ENCODE results near the gene TMEM51.
A peak's percentile ranks its signal among the peaks of the same experiment; 100 is the strongest.

The TMEM51 gene

DNA sequence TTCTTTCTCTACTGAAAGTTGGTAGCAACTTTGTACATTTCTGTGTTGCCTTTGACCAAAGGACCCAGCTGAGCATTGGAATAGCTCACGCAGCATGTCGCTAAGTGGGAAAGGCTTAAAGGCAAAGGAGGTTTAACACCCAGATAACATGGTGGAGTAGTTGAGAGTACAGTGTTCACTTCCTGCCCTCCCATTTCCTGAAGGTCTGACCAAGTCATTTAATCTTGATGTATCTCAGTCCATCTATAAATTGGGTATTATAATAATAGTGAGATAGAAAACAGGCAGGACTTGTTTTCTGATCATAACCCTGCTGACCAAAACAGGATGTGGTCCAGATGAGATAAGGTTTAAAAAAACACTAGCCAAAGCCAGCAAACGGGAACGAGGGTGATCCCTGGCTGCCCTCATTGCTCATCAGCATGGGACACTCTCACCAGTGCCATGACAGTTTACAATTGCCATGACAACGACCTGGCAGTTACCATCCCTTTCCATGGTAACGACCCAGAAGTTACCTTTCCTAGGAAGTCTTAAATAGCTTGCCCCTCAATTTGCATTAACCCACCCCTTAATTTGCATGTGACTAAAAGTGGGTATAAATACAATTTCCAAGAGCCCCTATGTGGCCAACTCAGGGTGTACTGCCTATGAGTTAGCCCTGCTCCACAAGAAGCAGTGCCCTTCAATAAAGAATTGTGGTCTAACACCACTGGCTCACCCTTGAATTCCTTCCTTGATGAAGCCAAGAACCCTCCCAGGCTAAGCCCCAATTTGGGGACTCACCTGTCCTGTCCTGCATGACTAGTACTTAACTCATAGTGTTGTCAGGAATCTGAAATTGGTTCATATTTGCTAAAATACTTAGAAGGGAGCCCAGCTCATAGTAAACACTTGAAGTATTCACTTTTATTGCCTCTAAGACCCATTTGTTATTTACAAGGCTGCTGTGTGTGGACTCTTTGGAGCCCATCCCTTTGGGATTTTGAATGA is 65.0 kb downstream of the TMEM51 start:
- no peak for DNase-seq (ENCODE audit: low read depth in 3 of 3)

DNA sequence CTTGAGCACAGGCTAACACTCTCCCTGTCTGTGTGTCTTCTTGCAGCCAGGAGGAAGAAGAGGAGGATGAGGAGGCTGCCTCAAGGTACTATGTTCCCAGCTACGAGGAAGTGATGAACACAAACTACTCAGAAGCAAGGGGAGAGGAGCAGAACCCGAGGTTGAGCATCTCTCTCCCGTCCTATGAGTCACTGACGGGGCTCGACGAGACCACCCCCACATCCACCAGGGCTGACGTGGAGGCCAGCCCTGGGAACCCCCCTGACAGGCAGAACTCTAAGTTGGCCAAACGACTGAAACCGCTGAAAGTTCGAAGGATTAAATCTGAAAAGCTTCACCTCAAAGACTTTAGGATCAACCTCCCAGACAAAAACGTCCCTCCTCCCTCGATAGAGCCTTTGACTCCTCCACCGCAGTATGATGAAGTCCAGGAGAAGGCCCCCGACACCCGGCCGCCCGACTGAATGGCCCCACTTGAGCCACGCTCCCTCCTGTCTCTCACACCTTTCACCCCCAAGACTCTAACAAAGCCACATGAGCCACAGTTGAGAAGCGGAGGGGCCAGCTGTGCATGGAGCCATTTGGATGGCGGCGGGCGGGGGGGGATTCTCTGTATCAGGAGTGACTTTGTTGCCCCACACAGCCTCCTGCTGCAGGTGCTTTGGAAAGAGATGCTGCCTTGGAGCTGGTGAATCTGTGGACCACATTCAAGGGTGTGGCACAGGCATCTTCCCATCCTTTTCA is 65.9 kb downstream of the TMEM51 start:
- DNase-seq (ENCODE audit: low read depth in 3 of 3) = no peak

DNA sequence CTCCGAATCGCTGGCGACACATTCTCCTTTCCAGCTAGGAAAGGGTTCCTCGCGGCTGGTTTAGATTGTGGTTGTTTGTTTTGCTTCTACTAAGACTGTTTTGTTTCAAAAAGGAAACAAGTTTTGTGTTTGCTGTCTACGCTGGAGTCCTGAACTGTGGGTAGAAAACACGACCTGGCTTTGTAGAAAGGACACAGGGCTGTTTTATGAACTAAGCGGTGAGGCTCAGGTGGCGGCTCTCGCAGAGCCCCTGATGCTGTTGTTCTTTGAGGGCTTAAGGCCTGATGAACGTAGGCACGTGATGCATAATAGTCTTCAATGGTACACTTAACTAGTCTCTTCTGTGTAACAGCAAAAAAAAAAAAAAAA is 66.5 kb downstream of the TMEM51 start:
- no peak for DNase-seq (ENCODE audit: low read depth in 3 of 3)

DNA sequence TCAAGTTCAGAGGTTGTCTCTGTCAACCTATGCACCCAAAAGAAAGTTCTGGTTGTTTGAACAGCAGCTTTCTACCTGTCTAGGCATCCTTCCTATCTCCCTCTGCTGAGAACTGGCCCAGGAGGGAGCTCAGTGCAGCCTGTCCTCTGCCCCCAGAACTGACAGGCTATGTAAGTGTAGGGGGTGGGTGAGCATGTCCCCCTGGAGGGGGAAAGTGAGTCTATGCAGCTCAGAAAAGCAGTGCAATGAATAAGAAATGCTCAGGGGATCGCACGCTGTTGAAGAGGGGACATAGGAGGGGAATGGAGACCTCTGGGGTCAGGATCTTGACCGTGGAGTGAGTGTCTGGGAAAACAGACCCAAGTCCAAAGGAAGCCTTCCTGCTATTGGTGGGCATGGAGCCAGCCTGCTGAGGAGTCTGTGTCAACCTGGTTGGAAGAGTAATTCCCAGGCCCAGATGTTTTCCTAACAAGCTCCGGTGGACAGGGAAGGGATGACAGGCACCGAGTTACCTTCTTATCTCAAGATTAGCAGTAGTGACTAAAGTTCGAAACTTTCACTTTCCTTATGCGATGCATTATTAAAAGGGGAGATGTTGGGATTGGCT is 67.4 kb downstream of the TMEM51 start:
- DNase-seq (ENCODE audit: low read depth in 3 of 3) = no peak

DNA sequence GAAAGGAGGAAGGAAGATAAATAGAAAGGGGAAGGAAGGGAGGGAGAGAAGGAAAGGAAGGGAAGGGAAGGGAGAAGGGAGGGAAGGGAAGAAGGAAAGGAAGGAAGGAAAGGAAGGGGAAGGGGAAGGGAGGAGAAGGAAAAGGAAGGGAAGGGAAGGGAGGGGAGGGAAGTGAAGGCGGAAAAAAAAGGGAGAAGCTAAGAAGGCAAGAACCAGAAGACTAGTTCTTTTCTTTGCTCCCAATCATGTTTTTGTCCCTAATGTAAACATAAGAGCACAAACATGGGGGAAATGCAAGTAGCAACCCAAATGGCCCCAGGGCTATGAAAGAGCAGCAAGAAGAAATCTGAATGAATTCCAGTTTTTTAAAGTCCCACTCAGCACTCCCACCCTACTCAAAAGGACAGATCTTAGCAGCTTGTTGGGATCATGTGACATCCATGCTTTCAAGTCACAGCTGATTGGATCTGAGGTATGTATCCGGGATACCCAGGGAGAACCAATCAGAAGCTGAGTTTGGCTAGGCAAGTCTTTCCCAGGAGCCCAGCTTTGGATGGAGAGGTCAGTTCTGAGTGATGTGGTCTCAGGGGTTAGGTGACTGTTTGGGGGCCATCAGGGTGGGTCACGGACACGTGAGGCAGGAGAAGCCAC is 69.2 kb downstream of the TMEM51 start:
- DNase-seq (ENCODE audit: low read depth in 3 of 3) = no peak

DNA sequence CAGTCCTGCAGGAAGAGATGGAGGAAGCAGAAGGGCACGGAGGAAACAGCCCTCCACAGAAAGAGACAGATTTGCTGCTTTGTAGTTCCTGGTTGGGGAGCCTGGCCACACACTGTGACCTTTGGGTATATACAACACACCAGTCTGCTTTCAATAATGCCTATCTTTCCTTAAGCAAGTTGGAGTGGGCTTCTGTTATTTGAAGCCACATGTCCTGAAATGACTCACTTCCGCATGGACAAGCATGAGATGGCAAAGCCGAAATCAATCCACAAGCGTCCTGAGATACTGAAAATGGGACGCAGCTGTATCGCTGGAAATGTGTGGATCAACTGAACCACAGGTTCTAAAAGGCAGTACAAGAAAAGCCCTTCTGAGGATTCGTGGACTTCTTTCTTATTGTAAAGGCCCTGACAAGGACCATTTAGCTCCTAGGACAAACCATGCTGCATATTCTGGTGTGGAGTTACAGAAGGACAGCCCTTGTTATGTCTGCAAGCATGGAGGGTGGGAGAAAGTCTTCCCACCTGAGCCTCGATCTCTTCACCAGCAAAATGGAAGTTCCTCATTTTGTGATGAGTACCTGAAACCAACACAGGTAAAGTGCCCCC is 70.8 kb downstream of the TMEM51 start:
- no peak for DNase-seq (ENCODE audit: low read depth in 3 of 3)

DNA sequence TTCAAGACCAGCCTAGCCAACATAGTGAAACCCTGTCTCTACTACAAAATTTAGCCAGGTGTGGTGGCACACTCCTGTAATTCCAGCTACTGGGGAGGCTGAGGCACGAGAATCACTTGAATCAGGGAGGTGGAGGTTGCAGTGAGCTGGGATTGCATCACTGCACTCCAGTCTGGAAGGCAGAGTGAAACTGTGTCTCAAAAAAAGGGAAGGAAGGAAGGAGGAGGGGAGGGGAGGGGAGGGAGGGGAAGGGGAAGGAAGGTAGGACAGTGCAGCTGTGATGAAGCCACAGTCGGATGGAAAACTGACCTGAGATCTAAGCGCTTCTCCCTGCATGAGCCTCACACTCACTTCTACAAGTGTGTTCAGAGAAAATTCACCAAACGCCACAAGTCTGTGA is 71.4 kb downstream of the TMEM51 start:
- no peak for DNase-seq (ENCODE audit: low read depth in 3 of 3)

DNA sequence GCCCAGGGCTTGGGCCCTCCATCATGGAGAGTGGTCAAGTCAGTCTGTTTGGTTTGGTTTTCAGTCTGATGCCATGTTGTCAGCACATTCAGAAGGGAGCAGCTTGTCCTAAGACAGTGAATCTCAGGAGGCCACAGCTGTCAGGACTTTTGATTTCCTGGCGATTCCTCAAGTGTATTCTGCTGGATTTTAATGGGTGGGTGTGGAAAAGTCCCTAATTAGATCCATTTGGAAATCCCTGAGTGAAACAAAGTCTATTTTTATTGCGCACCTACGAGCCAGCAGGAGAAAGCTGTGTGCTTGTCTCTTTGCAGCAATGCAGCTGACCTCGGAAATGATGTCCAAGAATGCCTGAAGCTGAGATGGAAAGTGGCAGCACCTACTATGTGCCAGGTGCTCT is 71.9 kb downstream of the TMEM51 start:
- DNase-seq (ENCODE audit: low read depth in 3 of 3) = no peak

DNA sequence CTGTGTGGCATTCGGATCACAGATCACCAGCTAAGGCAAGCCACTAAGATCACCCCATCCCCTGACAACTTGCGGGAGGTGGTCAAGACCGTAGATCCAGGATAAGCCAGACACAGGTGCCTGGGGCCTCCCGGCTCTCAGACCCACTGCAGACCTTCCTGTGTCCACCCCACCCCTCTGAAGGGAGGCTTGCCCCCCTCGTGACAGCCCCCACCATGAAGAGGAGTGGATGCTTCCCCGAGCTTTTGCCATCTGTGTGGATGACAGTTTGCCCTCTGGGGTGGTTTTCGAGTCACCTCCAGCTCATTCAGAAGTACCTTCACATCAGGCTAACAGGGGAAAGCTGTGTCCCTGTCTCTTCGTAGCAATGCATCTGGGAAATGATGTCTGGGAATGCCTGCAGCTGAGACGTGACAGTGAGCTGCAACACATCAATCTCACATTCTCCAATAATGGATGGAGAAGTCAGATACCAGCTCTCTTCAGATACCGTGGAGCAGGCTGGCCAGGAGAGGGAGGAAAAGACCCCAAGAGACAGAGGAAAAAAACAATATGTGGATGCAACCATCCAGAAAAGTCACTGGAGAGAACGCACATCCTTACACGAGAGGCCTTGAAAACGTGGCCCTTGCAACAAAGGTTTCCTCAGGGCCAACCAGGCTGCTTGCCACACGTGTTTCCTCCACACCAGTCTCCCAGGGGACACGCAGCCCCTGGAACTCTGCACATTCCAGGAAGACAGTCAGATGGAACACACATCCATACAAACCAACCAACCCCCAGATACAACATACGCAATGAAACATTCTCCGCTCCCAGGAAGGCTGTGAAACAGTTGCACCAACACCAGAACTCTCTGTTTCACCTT is 73.1 kb downstream of the TMEM51 start:
- no peak for DNase-seq (ENCODE audit: low read depth in 3 of 3)

DNA sequence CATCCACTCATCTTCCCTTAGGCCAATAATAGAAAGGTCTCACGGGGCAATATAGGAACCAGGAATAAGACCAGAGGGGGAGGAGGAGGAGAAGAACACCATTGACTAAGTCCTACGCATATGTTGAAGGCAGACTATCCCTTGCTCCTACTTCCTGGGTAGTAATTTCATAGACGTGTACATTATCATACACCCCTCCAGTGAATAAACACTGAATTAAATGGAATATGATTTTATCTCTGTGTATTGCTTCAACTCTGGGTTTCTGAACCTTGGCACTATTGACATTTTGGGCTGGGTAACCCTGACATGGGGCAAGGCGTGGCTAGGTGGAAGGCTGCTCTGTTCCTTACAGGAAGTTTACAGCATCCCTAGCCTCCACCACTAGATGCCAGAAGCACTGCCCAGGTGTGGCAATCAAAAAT is 76.2 kb downstream of the TMEM51 start:
- DNase-seq (ENCODE audit: low read depth in 3 of 3) = no peak

DNA sequence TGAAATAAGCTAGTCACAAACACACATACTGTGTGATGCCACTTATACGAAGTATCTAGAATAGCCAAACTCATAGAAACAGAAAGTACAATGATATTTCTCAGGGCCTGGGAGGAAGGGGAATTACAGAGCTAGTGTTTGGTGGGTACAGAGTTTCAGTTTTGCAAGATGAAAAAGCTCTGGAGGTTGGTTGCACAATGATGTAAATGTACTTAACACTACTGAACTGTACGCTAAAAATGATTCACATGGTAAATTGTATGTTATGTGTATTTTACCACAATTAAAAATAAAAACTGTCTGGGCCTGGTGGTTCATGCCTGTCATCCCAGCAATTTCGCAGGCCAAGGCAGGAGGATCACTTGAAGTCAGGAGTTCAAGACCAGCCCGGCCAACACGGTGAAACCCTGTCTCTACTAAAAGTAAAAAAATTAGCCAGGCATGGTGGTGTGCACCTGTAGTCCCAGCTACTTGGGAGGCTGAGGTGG is 78.2 kb downstream of the TMEM51 start:
- DNase-seq (ENCODE audit: low read depth in 3 of 3) = peak in 2 of 3 experiments; percentile 8 to 22

DNA sequence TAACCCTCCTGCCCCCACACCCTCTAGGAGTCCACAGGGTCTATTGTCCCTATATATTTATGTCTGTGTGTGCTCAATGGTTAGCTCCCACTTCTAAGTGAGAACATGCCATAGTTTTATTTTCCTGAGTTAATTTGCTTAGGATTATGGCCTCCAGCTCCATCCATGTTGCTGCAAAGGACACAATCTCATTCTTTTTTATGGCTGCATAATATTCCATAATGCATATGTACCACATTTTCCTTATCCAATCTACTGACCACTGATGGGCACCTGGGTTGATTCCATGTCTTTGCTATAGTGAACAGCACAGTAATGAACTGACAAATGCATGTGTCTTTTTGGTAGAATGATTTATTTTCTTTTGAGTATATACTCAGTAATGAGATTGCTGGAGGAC is 80.1 kb downstream of the TMEM51 start:
- DNase-seq (ENCODE audit: low read depth in 3 of 3) = no peak

DNA sequence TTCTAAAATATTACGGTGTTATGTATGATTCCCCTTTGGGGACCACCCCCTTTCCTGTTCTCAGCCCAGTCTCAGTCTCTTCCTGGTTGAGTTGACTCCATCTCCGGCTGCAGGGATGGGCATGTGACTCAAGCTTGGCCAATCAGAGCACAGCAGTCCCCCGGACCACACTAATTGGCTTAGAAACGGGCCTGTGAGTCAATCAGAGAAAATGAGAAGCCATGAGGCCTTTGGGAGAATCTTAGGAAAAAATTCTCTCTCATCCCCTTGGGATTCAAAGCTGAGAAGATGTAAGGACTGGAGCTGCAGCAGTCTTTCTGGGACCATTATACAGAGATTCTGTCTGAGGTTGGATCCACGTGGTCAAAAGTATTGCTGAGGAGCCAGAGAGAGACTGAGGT is 82.8 kb downstream of the TMEM51 start:
- no peak for DNase-seq (ENCODE audit: low read depth in 3 of 3)

DNA sequence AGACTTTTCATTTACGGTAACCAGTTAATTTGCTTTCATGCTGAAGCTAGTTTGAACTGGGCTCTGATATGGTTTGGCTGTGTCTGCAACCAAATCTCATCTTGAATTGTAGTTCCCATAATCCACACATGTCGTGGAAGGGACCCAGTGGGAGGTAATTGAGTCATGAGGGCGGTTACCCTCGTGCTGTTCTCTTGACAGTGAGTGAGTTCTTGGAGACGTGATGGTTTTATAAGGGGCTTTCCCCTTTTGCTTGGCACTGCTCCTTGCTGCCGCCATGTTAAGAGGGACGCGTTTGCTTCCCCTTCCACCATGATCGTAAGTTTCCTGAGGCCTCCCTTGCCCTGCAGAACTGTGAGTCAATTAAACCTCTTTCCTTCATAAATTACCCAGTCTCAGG is 83.2 kb downstream of the TMEM51 start:
- no peak for DNase-seq (ENCODE audit: low read depth in 3 of 3)

DNA sequence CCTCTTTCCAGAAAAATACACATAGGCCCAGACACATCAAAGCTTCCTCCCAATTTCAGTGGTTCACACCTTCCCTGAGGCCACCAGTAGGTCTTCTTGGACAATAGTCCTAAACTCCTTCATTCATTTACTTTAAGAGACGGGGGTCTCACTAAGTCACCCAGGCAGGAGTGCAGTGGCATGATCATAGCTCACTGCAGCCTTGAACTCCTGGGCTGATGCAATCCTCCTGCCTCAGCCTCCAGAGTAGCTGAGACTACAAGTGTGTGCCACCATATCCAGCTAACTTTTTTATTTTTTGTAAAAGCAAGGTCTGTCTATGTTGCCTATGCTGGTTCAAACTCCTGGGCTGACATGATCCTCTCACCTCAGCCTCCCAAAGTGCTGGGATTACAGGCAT is 85.2 kb downstream of the TMEM51 start:
- no peak for DNase-seq (ENCODE audit: low read depth in 3 of 3)

DNA sequence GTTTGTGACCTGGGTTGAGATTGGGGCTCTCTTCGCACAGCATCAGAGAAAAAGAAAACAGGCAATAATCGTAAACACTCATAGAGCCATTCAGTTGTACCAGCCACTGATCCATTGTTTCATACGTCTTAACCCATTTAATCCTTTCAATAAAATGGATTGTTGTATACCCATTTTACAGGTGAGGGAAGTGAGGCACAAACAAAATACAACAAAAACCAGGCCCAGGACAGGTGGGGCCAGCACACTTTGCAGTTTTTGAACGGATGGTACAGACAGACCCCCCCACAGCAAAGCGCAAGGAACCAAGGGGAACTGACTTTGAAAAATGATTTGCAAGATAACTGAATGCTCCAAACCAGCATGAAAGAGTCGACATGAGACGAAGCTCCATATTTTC is 89.2 kb downstream of the TMEM51 start:
- no peak for DNase-seq (ENCODE audit: low read depth in 3 of 3)

DNA sequence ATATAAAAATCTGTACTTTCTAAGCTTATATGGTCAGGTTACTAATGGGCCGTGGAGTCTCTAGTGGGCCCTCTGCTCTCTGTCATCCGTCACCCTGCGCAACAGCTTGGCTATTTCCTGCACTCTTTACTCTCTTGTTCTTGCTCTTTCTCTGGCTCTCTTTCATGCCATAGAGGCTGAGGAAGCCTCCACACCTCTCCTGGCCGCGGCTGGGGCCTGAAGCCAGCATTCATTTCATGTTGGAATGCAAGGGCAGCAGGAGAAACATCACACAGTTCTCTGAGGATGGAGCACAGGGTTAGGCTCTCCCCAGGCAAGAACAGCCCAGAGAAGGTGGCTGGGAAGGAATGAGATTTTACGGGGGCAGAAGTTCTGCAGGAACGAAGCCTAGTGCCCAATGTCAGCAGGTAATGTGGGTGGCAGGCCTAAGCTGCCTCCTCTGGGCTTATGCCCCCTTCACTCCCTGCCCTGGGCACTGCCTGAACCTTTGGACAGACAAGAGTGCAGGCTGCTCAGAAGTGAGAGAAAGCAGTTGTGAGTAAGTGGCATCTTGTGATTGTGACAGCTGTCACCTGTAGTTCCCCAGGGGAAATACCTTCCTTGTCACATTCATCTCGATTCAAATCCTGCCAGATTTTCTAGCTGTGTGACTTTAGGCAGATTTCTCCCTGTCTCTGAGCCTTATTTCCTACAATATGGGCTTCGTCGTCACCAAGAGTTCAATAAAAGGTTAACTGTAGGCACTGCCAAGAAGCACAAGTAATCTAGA is 89.9 kb downstream of the TMEM51 start:
- DNase-seq (ENCODE audit: low read depth in 3 of 3) = no peak

DNA sequence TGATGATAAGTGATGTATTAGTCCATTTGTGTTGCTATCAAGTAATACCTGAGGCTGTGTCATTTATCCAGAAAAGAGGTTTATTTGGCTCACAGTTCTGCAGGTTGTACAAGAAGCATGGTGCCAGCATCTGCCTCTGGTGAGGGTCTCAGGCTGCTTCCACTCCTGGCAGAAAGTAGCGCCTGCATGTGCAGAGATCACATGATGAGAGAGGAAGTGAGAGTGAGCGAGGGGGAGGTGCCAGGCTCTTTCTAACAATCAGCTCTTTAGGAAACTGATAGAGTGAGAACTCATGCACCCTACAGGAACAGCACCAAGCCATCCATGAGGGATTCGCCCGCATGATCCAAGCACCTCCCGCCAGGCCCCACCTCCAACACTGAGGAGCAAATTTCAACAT is 91.3 kb downstream of the TMEM51 start:
- DNase-seq (ENCODE audit: low read depth in 3 of 3) = no peak

DNA sequence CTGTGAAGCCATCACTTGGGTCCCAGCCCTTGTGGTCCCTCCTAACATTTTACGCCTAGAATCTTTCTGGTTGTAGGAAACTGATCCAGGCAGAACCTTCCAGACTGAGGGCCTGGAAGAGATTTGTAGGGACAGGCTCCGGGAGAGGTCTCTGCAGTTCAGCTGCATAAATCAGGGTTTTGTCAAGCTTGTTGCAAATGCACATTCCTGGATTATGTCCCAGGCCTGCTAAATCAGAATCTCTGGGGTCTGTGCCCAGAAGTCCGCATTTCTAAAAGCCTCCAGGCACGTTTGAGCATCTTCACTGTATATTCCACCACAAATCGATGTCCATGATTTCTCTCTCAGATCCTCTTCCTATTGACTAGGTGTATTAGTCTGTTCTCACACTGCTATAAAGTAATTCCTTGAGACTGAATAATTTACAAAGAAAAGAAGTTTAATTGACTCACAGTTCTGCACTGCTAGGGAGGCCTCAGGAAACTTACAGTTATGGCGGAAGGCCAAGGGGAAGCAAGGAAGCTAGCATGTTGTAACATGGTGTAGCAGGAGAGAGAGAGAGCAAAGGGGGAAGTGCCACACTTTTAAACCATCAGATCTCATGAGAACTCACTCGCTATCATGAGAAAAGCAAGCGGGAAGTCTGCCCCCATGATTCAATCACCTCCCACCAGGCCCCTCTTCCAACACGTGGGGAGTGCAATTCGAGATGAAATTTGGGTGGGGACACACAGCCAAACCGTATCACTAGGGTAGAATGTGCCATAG is 92.2 kb downstream of the TMEM51 start:
- no peak for DNase-seq (ENCODE audit: low read depth in 3 of 3)
